ENCODE results near the gene ARL2BP. TPM values are rescaled to one million over a fixed set of nuclear protein-coding genes. Genes with fewer than 3 reads are reported as not detected.

ARL2BP gene
- total and polyA plus RNA-seq, 10 of the 15 experiments (the other 5 are each of a cell fraction or from before 2014, with no cell fraction given) = 12.5 to 56.6 (median 29.7) TPM

DNA sequence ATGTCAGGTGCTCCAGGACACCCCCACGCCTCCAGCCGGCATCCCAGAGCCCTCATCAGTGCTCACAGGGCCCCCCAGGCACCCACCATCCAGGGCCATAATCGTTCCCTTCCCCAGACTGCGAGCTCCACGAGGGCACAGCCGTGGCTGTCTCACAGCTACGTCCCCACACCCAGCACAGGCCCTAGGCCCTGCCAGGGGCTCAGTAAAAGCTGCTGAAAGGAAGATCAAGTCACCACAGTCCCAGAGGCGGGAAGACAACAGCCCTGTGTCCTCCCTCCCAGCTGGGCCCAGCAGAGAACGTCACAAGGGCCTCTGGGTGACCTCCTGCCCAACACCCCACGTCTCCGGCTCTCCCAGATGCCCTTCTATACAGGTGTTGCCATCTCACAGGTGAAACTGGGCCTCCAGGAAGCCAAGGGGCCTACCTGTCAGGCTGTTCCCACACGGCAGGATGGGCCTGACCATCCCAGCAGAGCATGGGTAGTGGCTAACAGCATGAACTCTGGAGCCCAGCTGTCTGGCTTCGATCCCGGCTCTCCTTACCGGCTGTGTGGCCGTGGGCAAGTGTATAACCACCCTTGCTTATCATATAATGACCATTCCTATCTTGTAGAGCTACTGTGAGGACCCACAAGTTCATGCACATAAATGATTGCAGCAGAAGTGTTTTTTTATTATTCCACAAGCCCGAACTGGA is 17.9 kb downstream of the ARL2BP start:
- no peak overlapping the region for H3K27ac ChIP-seq (ENCODE audit: control insufficient read depth, insufficient read depth)
- DNase-seq (ENCODE audit: low read depth, low spot score) (no peak), ATAC-seq (no peak), FAIRE-seq (no peak)
- no peak for TF ChIP-seq MXI1 (IDR thresholded peaks at IDR 0.05; ENCODE audit: low read depth, low read length)
- no peak for TF ChIP-seq SMC3 (IDR thresholded peaks at IDR 0.05; ENCODE audit: borderline replicate concordance, low read length)
- TF ChIP-seq STAT3 (IDR thresholded peaks at IDR 0.05; ENCODE audit: low read depth, low read length) = no peak
- no peaks in the 10 kb centered on the region for H3K79me2 ChIP-seq (ENCODE audit: control insufficient read depth, insufficient read depth, low read length)
- intact Hi-C loops (cut with micrococcal nuclease; ENCODE audit: unreplicated experiment) (no loop called here), in situ Hi-C loops (cut with MboI) (no loop called here)
- SMC1A ChIA-PET (ENCODE audit: uncharacterized antibody, unreplicated experiment) = interaction anchor here (1.0 kb wide), 1 partner anchor 17 kb away, joined by 4 read pairs; no protein-coding TSS in a partner anchor
- RAD21 ChIA-PET (ENCODE audit: unreplicated experiment) = no interaction called here
- CTCF ChIA-PET = no interaction called here
- H3K9me3 ChIP-seq (replicated peaks; ENCODE audit: control insufficient read depth, insufficient read depth, low read length) = no peaks in the 10 kb centered on the region
- WGBS (ENCODE audit: insufficient coverage, insufficient replicate concordance, low lambda C conversion rate, missing lambda C conversion rate) = 69% methylated on average over 17 of the region's 17 CpGs
- no peaks in the 10 kb centered on the region for H3K36me3 ChIP-seq (ENCODE audit: control insufficient read depth in 2 of 2, insufficient read depth in 2 of 2, low read length in 1 of 2)
- POLR2A ChIA-PET = interaction anchor here (0.5 to 1.5 kb wide), 3 partner anchors 10 to 29 kb away, joined by 3 to 6 read pairs (median 4); partner anchors contain the start of gene ARL2BP
- H3K4me3 ChIP-seq = no peak overlapping the region
- BruUV-seq (replicated peaks) = no TSS peak
- no peak overlapping the region for H3K9ac ChIP-seq (ENCODE audit: control insufficient read depth, insufficient read depth, low read length)
- no peaks in the 10 kb centered on the region for H3K27me3 ChIP-seq (replicated peaks in 1 of 2; ENCODE audit: control insufficient read depth in 2 of 2, insufficient read depth in 2 of 2, low read length in 1 of 2)
- H3K4me2 ChIP-seq (ENCODE audit: control insufficient read depth, insufficient read depth) = no peak overlapping the region
- peaks cover 3% of the 10 kb centered on the region for H3K4me1 ChIP-seq (ENCODE audit: control insufficient read depth, insufficient read depth, low read length)
- no peak overlapping the region for H2AFZ ChIP-seq (ENCODE audit: control insufficient read depth, low read depth, low read length)
- no peaks in the 10 kb centered on the region for H4K20me1 ChIP-seq (ENCODE audit: control insufficient read depth, insufficient read depth)

DNA sequence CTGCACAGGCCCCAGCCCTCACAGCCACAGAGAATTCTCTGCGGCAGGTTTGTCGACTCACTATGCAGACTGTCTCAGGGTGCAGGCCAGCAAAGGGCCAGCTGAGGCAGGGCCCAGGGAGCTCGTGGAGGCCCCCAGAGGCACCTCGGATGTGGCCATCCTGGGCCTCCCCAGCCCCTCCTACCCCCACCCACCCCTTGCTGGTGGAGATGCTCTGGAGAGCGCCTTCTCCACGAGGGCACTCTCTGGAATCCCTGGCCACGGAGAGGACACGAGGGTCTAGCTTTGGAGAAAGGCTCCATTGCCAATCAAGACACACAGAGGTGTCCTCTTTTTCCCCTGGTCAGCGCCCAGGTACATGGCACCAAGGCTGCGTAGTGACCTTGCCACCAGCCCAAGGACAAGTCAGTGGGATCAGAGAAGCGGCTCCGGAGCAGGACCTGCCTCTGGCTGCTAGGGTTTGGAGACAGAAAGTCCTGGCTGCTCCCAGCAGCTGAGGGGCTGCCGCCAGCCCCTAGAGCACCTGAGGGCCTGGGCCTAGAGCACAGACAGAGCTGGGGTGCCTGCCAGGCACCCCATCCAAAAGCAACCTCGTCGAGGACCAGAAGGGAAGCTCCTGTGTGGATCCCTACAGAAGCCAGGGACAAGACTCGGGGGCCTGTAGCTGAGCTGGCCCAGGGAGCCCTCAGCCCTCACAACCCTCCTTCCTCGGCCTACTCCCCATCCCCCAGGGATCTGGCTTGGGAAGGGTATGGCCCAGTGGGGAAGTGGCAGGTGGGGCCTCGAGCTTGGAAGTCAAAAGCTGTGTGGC is 18.7 kb downstream of the ARL2BP start:
- Histone ChIP-seq H3K79me2 (ENCODE audit: control insufficient read depth, insufficient read depth, low read length) (no peaks in the 10 kb centered on the region), H3K9me3 (replicated peaks; ENCODE audit: control insufficient read depth, insufficient read depth, low read length) (no peaks in the 10 kb centered on the region), H3K36me3 (ENCODE audit: control insufficient read depth in 2 of 2, insufficient read depth in 2 of 2, low read length in 1 of 2) (no peaks in the 10 kb centered on the region), H4K20me1 (ENCODE audit: control insufficient read depth, insufficient read depth) (no peaks in the 10 kb centered on the region), H3K9ac (ENCODE audit: control insufficient read depth, insufficient read depth, low read length) (no peak overlapping the region), H3K27ac (ENCODE audit: control insufficient read depth, insufficient read depth) (no peak overlapping the region), H3K4me3 (no peak overlapping the region), H3K4me2 (ENCODE audit: control insufficient read depth, insufficient read depth) (no peak overlapping the region), H2AFZ (ENCODE audit: control insufficient read depth, low read depth, low read length) (no peak overlapping the region), H3K4me1 (ENCODE audit: control insufficient read depth, insufficient read depth, low read length) (peaks cover 3% of the 10 kb centered on the region), H3K27me3 (replicated peaks in 1 of 2; ENCODE audit: control insufficient read depth in 2 of 2, insufficient read depth in 2 of 2, low read length in 1 of 2) (no peaks in the 10 kb centered on the region)
- whole genome bisulfite sequencing (ENCODE audit: insufficient coverage, insufficient replicate concordance, low lambda C conversion rate, missing lambda C conversion rate) = 67% methylated on average over 16 of the region's 18 CpGs
- intact Hi-C loops (cut with micrococcal nuclease; ENCODE audit: unreplicated experiment) = no loop called here
- RAD21 ChIA-PET (ENCODE audit: unreplicated experiment) = no interaction called here
- no TSS peak for BruUV-seq (replicated peaks)
- SMC1A ChIA-PET (ENCODE audit: uncharacterized antibody, unreplicated experiment) = interaction anchor here (0.6 kb wide), 1 partner anchor 545 kb away, joined by 3 read pairs; no protein-coding TSS in a partner anchor
- CTCF ChIA-PET = no interaction called here
- POLR2A ChIA-PET = interaction anchor here (0.6 to 0.9 kb wide), 2 partner anchors 9 to 16 kb away, joined by 3 read pairs; no protein-coding TSS in a partner anchor
- FAIRE-seq (no peak), DNase-seq (ENCODE audit: low read depth, low spot score) (no peak), ATAC-seq (no peak)
- in situ Hi-C loops (cut with MboI) = no loop called here
- TF ChIP-seq SIN3A (IDR thresholded peaks at IDR 0.05; ENCODE audit: low read depth, low read length) (no peak), YY1 (IDR thresholded peaks at IDR 0.05; ENCODE audit: low read depth, low read length) (no peak), POU2F2 (IDR thresholded peaks at IDR 0.05; ENCODE audit: borderline replicate concordance, low read depth, low read length) (no peak)
- TF ChIP-seq, protein P1, sequence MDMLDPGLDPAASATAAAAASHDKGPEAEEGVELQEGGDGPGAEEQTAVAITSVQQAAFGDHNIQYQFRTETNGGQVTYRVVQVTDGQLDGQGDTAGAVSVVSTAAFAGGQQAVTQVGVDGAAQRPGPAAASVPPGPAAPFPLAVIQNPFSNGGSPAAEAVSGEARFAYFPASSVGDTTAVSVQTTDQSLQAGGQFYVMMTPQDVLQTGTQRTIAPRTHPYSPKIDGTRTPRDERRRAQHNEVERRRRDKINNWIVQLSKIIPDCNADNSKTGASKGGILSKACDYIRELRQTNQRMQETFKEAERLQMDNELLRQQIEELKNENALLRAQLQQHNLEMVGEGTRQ (IDR thresholded peaks at IDR 0.05; ENCODE audit: borderline replicate concordance, low read depth, low read length) = no peak
- TF ChIP-seq, protein P2, sequence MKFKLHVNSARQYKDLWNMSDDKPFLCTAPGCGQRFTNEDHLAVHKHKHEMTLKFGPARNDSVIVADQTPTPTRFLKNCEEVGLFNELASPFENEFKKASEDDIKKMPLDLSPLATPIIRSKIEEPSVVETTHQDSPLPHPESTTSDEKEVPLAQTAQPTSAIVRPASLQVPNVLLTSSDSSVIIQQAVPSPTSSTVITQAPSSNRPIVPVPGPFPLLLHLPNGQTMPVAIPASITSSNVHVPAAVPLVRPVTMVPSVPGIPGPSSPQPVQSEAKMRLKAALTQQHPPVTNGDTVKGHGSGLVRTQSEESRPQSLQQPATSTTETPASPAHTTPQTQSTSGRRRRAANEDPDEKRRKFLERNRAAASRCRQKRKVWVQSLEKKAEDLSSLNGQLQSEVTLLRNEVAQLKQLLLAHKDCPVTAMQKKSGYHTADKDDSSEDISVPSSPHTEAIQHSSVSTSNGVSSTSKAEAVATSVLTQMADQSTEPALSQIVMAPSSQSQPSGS (IDR thresholded peaks at IDR 0.05; ENCODE audit: low read length) = no peak
- TF ChIP-seq, protein P3, sequence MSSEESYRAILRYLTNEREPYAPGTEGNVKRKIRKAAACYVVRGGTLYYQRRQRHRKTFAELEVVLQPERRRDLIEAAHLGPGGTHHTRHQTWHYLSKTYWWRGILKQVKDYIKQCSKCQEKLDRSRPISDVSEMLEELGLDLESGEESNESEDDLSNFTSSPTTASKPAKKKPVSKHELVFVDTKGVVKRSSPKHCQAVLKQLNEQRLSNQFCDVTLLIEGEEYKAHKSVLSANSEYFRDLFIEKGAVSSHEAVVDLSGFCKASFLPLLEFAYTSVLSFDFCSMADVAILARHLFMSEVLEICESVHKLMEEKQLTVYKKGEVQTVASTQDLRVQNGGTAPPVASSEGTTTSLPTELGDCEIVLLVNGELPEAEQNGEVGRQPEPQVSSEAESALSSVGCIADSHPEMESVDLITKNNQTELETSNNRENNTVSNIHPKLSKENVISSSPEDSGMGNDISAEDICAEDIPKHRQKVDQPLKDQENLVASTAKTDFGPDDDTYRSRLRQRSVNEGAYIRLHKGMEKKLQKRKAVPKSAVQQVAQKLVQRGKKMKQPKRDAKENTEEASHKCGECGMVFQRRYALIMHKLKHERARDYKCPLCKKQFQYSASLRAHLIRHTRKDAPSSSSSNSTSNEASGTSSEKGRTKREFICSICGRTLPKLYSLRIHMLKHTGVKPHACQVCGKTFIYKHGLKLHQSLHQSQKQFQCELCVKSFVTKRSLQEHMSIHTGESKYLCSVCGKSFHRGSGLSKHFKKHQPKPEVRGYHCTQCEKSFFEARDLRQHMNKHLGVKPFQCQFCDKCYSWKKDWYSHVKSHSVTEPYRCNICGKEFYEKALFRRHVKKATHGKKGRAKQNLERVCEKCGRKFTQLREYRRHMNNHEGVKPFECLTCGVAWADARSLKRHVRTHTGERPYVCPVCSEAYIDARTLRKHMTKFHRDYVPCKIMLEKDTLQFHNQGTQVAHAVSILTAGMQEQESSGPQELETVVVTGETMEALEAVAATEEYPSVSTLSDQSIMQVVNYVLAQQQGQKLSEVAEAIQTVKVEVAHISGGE (CRISPR knock-in tag; IDR thresholded peaks at IDR 0.05) = no peak
